Measurements from ENCODE around the gene UNC45A.
A peak's percentile ranks its signal among the peaks of the same experiment; 100 is the strongest.

Gene UNC45A

GRCh38 chr15:90968434-90968833 is 33.3 kb downstream of the UNC45A start:
- no peak for DNase-seq

- no peak for DNase-seq
Observed at GRCh38 chr15:90970274-90970673, 35.2 kb downstream of the UNC45A start.

DNA sequence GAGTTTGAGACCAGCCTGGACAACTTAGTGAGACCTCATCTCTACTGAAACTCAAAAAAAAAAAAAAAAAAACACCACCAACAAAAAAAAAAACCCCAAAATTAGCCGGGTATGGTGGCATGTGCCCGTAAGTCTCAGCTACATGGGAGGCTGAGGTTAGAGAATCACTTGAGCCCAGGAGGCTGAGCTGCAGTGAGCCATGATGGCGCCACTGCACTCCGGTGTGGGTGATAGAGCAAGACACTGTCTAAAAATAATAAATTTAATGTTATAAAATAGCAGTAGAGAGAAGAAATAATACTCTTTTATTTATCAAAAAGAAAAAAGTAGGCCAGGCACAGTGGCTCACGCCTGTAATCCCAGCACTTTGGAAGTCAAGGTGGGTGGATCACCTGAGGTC is 37.0 kb downstream of the UNC45A start:
- DNase-seq = no peak

GRCh38 chr15:90974216-90974615 is 39.1 kb downstream of the UNC45A start:
- DNase-seq = no peak

DNA sequence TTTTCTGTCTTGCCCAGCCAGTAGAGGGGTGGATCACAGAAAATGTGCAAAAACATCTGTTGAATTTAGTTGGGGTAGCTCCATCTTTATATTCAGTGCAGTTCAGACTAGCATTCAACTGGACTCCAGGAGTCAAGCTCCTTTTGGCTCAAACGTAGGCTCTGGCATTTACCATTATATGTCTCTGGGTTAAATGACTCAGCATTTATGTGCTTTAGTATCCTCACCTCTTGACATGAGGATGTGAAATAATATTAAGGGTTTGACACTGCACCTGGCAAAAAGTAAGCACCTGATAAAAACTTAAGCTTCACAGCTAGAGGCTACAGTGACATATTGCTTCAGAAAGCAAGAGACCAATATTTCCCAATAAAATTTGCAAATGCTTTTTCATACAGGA is 44.5 kb downstream of the UNC45A start:
- DNase-seq = no peak

- DNase-seq = no peak
Observed at GRCh38 chr15:90981681-90982080, 46.6 kb downstream of the UNC45A start.

DNA sequence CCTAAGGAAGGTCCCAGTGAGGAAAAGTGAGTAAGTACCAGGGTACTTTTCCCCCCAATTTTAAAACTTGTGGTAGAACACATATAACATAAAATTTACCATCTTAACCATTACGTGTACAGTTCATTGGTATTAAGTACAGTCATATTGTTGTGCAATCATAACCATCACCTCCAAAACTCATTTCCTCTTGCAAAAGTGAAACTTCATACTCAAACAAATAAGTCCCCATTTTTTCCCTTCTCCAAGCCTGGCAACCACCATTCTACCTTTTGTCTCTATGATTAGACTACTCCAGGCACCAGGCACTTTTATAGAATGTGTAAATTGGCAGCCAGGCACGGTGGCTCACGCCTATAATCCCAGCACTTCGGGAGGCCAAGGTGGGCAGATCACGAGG is 47.0 kb downstream of the UNC45A start:
- no peak for DNase-seq

DNA sequence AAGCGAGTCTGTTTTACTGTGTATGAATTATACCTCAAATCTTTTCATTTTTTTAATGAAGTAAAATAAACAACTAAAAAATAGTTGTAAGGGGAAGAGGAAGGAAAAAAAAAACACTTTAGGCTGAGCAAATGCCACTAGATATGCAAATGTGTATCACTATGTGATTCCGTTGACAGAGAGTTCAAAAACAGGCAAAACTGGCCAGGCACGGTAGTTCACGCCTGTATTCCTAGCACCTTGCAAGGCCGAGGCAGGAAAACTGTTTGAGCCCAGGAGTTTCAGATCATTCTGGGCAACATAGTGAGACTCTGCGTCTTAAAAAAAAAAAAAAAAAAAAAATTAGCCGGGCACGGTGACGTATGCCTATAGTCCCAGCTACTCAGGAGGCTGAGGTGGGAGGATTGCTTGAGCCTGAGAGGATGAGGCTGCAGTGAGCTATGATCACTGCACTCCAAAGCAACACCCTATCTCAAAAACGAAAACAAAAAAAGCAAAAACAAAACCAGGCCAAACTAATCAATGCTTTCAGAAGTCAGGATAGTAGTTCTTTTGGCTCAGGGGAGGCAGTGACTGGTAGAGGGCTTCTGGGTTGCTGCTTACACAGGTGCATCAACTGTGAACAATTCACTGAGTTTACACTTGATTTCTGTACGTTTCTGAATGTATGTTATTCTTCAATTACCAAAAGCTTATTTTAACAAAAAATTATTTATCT is 51.9 kb downstream of the UNC45A start:
- no peak for DNase-seq

- no peak for DNase-seq
Observed at GRCh38 chr15:90987561-90988141, 52.6 kb downstream of the UNC45A start.

DNA sequence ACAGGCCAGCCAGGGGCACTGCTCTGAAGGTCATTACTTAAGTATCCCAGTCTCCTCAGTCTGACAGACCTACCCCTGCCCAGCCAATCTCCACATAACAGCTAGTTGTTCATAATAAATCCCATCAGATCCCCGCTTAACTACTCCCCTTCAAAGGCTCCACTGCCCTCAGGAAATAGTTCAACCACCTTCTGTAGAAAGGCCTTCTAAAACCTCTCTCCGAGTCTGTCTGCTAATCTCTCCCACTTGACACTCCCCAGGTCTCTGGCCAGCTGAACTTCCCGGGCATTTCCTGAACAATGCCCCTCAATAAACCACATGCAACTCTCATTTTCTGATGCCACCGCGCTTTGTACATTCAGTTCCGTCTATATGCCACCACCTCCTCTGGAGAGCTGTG is 53.2 kb downstream of the UNC45A start:
- DNase-seq = no peak

- DNase-seq = no peak
Observed at GRCh38 chr15:90989040-90989768, 54.1 kb downstream of the UNC45A start.

GRCh38 chr15:90990446-90990845 is 55.4 kb downstream of the UNC45A start:
- no peak for DNase-seq

DNA sequence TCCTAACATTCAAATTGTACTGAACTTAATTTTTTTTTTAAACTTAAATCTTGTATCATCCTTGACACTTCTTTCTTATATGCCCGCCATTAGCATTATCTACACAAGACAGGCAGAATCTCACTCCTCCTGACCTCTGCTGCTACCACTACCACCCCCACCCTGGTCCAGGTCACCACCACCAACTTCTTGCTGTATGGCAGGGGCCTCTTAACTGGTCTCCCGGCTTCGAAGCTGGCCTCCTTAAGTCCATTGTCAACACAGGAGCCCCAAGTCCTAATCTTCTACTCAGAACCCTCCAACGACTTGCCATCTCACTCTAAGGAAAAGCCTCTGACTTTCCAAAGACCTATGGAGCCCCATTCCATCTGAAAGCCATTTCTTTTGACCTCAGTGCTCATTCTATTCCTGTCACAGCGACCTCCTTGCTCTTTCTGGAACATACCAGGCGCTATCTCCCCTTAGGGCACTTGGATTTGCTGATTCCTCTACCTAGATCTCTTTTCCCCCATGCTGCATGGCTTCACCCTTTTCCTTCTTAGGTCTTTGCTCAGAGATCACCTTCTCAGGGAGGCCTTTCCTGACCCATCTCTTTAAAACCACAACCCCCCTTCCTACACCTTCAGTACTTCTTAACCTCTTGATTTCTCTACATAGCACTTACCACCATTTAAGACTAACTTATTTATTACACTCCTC is 56.7 kb downstream of the UNC45A start:
- no peak for DNase-seq

DNA sequence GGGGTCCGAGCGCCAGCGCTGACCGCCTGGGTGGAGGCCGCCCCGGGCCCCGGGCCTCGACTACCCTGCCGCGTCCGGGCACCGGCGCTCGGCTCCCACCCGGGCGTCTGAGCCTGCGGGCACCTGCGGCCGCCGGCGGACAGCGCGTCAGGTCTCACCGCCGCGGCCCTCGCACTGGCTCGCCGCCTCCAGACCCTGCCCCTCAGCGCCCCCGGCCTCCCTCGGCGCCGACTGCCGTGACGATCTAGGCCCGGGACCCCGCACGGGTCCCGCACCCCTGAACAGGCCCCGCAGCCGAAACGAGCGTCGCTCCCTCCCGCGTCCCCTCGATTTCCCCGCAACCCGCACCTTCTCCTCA is 59.0 kb downstream of the UNC45A start:
- no peak for DNase-seq

DNA sequence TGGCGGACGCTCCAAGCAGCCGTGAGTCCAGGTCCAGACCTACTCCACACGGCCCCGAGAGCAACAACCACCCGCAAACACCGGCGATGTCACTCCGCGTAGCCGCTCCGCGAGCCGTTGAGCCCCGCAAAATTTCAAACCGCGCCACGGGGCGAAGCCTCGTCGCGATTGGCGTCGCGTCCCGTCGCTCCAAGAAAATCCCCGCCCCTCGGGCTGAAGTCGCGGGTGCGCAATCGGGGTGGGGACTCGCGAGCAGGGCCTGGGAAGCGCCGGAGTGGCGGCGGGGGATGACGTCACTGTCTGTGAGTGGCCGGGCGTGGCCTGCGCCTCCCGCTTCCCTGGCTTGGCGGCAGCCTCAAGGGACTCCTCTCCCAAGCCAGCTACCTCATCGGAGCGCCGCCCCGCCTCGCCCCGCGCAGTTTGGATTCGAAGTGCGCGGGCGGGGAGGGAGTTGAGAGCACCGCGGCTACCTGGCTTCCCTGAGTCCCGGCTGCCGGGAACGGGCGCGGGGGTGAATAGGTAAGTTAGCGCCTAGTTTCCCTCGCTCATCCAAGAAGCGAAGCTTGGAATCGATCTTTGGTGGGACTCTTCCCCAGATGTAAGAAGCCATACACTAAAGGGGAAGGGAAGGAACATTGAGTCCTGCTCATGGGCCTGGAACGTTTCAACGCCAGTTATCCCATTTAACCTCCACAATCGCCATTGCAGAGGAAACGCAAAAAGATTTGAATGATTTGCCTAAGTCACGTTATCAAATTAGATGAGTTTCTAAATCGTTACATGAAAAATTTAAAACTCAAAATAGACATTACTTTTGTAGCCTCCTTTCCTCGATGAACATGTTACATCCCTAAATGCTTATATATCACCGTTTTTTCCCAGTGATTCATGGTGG is 59.6 kb downstream of the UNC45A start, which contains the start of gene PRC1:
Gene PRC1 (minus strand): TSS at position 119 of the 895 bp plus-strand sequence. CDS start 118 bp downstream, at position 1.
- peak; percentile 28 for DNase-seq

- DNase-seq = no peak
Observed at GRCh38 chr15:90998737-90999136, 63.7 kb downstream of the UNC45A start.

DNA sequence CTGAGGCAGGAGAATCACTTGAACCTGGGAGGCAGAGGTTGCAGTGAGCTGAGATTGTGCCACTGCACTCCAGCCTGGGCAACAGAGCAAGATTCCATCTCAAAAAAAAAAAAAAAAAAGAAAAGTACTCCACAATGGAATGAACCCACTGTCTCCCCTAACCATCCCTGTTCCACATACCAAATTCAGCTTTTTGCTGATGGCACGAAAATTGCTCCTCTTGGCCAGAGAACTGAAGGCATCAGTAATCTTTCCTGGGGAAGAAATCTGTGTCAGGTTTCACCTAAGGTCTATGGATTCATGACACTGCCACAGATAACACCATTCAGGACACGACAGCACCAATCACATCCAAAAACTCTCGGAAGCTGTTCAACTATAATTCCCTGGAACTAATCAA is 66.1 kb downstream of the UNC45A start:
- no peak for DNase-seq

Measured in cortex of kidney (tissue), 1 donor.